Neural progenitor cell (in vitro differentiated cells): Measurements from ENCODE around the gene NPHP4.

Source experiments
- EZH2 ChIP-seq: fragments of 200-600 bp; sonication (generic); IDR thresholded peaks from 2 replicates; pipeline ENCODE4 v1.6.1; 2017; ENCODE audit warnings: antibody characterized with exemption, mild to moderate bottlenecking, moderate library complexity
- EZH2phosphoT487 ChIP-seq: fragments of 200-600 bp; sonication (generic); IDR thresholded peaks from 2 replicates; pipeline ENCODE4 v1.6.1; 2017; ENCODE audit warnings: antibody characterized with exemption
- TF ChIP-seq, protein P1 (sequence below): fragments of 200-600 bp; sonication (generic); IDR thresholded peaks from 2 replicates; pipeline ENCODE4 v1.5.1; 2017; ENCODE audit warnings: antibody characterized with exemption, mild to moderate bottlenecking

DNA sequence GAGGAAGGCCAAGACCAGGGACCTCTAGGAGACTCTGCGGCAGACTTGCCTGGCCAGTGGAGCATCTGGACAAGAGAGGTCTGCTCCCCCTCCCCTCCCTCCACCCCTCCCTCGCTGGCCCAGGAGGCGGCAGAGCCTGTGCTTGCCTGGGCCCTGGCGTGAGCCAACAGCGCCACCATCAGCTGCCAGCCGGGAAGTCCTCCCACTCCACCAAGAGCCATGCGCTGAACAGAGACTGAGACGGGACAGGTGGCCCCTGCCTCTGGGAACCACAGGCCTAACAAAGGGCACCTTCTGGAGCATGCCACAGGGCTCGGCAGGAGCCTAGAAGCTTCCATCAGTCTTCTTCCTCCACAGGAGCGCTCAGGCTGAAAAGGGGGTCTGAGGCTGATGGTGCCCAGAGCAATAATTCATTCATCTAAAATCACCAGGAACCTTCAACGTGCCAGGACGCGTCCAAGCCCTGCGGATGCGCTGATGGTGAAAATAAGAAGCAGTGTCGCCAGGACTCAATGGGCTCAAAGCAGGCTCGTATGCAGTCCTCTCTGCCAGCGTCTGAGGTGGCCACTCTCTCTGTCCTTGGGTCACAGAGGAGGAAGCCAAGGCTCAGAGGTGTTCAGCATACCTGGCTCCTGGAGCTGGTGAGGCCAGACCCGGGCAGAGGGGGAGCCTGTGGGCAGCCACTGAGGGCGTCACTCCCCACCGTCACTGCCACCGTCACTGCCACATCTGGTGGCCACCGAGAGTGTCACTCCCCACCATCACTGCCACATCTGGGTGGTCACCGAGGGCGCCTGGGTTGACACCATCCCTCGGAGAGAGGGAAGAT is 161.2 kb downstream of the NPHP4 start:
- TF ChIP-seq EZH2 (no peak), EZH2phosphoT487 (no peak)
- TF ChIP-seq, protein P1, sequence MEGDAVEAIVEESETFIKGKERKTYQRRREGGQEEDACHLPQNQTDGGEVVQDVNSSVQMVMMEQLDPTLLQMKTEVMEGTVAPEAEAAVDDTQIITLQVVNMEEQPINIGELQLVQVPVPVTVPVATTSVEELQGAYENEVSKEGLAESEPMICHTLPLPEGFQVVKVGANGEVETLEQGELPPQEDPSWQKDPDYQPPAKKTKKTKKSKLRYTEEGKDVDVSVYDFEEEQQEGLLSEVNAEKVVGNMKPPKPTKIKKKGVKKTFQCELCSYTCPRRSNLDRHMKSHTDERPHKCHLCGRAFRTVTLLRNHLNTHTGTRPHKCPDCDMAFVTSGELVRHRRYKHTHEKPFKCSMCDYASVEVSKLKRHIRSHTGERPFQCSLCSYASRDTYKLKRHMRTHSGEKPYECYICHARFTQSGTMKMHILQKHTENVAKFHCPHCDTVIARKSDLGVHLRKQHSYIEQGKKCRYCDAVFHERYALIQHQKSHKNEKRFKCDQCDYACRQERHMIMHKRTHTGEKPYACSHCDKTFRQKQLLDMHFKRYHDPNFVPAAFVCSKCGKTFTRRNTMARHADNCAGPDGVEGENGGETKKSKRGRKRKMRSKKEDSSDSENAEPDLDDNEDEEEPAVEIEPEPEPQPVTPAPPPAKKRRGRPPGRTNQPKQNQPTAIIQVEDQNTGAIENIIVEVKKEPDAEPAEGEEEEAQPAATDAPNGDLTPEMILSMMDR, result peak; percentile 87
